OCI-LY7 (cell line): Measurements from ENCODE around the gene TRIM25. TPM values are rescaled to one million over a fixed set of nuclear protein-coding genes. Genes with fewer than 3 reads are reported as not detected.

Experiments used
- BruUV-seq: library from RNA; stranded (reverse); fragments of 400-500 nt; replicated peaks from 2 replicates; lab custom pipeline; 2021; lab: Mats Ljungman, UMichigan
- CTCF ChIA-PET: fragments of 300-600 bp; sonication (Branson Sonifier 250); formaldehyde crosslinking; loops from one replicate; lab custom pipeline; 2022; ENCODE audit warnings: antibody characterized with exemption; ENCODE audit not compliant: unreplicated experiment; lab: Charles Lee
- POLR2A ChIA-PET: fragments of 300-600 bp; sonication (Branson Sonifier 250); formaldehyde crosslinking; loops from one replicate; lab custom pipeline; 2022; ENCODE audit warnings: antibody characterized with exemption; lab: Charles Lee
- DNase-seq: peaks from one replicate; pipeline ENCODE4 v3.0.0-alpha.2; 2015; ENCODE audit warnings: low spot score
- H2AFZ ChIP-seq: fragments of 200-600 bp; sonication (generic), shearing (Covaris generic); 2 replicates; pipeline ENCODE4 v1.6.1; 2014; ENCODE audit warnings: mild to moderate bottlenecking, antibody characterized with exemption, low read length, moderate library complexity
- H3K27ac ChIP-seq: fragments of 200-600 bp; sonication (generic); 2 replicates; pipeline ENCODE4 v1.5.1; 2014; ENCODE audit warnings: mixed run types, low read depth, mild to moderate bottlenecking, moderate library complexity, low read length, inconsistent platforms; ENCODE audit not compliant: poor library complexity, severe bottlenecking
- H3K36me3 ChIP-seq: fragments of 200-600 bp; sonication (generic); 2 replicates; pipeline ENCODE4 v1.6.1; 2014; ENCODE audit warnings: mild to moderate bottlenecking, antibody characterized with exemption, low read length, moderate library complexity, mixed read lengths; ENCODE audit not compliant: insufficient read depth
- H3K4me1 ChIP-seq: fragments of 200-600 bp; sonication (generic); 2 replicates; pipeline ENCODE4 v1.5.1; 2014; ENCODE audit warnings: mild to moderate bottlenecking, low read length; ENCODE audit not compliant: insufficient read depth, poor library complexity, severe bottlenecking
- H3K4me2 ChIP-seq: fragments of 200-600 bp; sonication (generic); 2 replicates; pipeline ENCODE4 v1.6.1; 2014; ENCODE audit warnings: mild to moderate bottlenecking, low read length
- H3K4me3 ChIP-seq: fragments of 200-600 bp; sonication (generic); 2 replicates; pipeline ENCODE4 v1.5.1; 2014; ENCODE audit warnings: mild to moderate bottlenecking, low read depth, low read length; ENCODE audit not compliant: poor library complexity, severe bottlenecking
- H3K79me2 ChIP-seq: fragments of 200-600 bp; sonication (generic); 2 replicates; pipeline ENCODE4 v1.6.1; 2016; ENCODE audit warnings: low read depth, mild to moderate bottlenecking, low read length, moderate library complexity, mixed read lengths; ENCODE audit not compliant: insufficient read depth
- H3K9me2 ChIP-seq: fragments of 200-600 bp; sonication (generic); 2 replicates; pipeline ENCODE4 v1.6.1; 2016; ENCODE audit warnings: mild to moderate bottlenecking, low read length, mixed read lengths; ENCODE audit not compliant: insufficient read depth
- H3K9me3 ChIP-seq: fragments of 200-600 bp; sonication (generic); 2 replicates; pipeline ENCODE4 v1.6.1; 2014; ENCODE audit warnings: mild to moderate bottlenecking, mixed run types, low read length, mixed read lengths
- H4K20me1 ChIP-seq: fragments of 200-600 bp; sonication (generic); 2 replicates; pipeline ENCODE4 v1.6.1; 2014; ENCODE audit warnings: mild to moderate bottlenecking, antibody characterized with exemption, low read length, moderate library complexity, mixed read lengths; ENCODE audit not compliant: insufficient read depth
- CTCF ChIP-seq: fragments of 200-600 bp; sonication (generic); conservative IDR thresholded peaks from 2 replicates; pipeline ENCODE4 v1.5.1; 2014; ENCODE audit warnings: mild to moderate bottlenecking, antibody characterized with exemption, low read length, moderate library complexity, mixed read lengths
- EZH2phosphoT487 ChIP-seq: fragments of 200-600 bp; sonication (generic); IDR thresholded peaks from 2 replicates; pipeline ENCODE4 v1.6.1; 2018; ENCODE audit warnings: low read depth, borderline replicate concordance, mild to moderate bottlenecking, mixed run types, antibody characterized with exemption, low read length, moderate library complexity, mixed read lengths
- intact Hi-C: fragments of 100-400 bp; cut with micrococcal nuclease; formaldehyde crosslinking; loops from one replicate; pipeline ENCODE4 v1.10.0; 2022; ENCODE audit not compliant: unreplicated experiment
- total RNA-seq, 2 experiments: library from RNA; depleted of rRNA in 1 of 2; stranded (reverse); fragments of >200 nt in 1 of 2; shearing (Covaris generic) in 1 of 2; gene quantifications; 2 replicates each; pipeline ENCODE4 v1.2.3, GENCODE V29; 2014 to 2022

The TRIM25 gene
- total RNA-seq, 2 experiments from 2014 or later, result 7.8 to 14.2 TPM

GRCh38 chr17:56866076-56866475 lies 47.8 kb downstream of the TRIM25 start:
- no peaks in the 10 kb centered on the region for H3K9me2 ChIP-seq
- ChIA-PET CTCF (no interaction called here), POLR2A (interaction anchor here (0.6 kb wide), 1 partner anchor 60 kb away, joined by 3 read pairs; no protein-coding TSS in a partner anchor)
- H3K27ac ChIP-seq, result no peak overlapping the region
- H3K36me3 ChIP-seq, result peaks cover 30% of the 10 kb centered on the region
- no peak for DNase-seq
- BruUV-seq, result no TSS peak
- H3K79me2 ChIP-seq, result no peaks in the 10 kb centered on the region
- no peak for TF ChIP-seq CTCF
- TF ChIP-seq EZH2phosphoT487, result no peak
- H4K20me1 ChIP-seq, result no peaks in the 10 kb centered on the region
- no peaks in the 10 kb centered on the region for H3K9me3 ChIP-seq
- H2AFZ ChIP-seq, result no peak overlapping the region
- H3K4me3 ChIP-seq, result no peak overlapping the region
- no peaks in the 10 kb centered on the region for H3K4me1 ChIP-seq
- H3K4me2 ChIP-seq, result no peak overlapping the region
- intact Hi-C loops, result no loop called here

DNA sequence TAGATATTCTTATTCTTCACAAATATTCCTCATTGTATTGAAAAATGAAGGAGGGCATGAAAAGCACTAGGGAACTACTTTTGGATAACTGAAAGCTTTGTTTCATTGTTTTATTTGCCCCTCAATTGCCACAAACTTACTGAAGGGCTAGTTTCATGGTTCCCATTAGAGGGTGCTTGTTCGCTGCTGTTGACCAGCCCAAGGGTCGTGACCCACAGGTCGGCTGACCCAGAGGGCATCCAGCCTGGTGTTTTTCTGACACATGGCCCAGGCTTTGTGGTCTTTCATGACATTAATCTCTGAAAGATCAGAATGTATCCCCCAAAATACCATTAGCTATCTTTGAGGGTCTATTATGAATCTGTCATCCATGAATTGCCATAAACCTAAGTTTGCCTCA lies 49.9 kb downstream of the TRIM25 start:
- Histone ChIP-seq H3K9me2 (no peaks in the 10 kb centered on the region), H4K20me1 (no peaks in the 10 kb centered on the region), H3K4me1 (peaks cover 9% of the 10 kb centered on the region), H3K4me2 (no peak overlapping the region), H3K27ac (no peak overlapping the region), H2AFZ (no peak overlapping the region), H3K79me2 (no peaks in the 10 kb centered on the region), H3K9me3 (no peaks in the 10 kb centered on the region), H3K36me3 (peaks cover 45% of the 10 kb centered on the region), H3K4me3 (no peak overlapping the region)
- BruUV-seq, result no TSS peak
- DNase-seq, result no peak
- no peak for TF ChIP-seq EZH2phosphoT487
- TF ChIP-seq CTCF, result no peak
- POLR2A ChIA-PET, result interaction anchor here (0.5 to 1.1 kb wide), 4 partner anchors 13 to 1379 kb away, joined by 3 to 5 read pairs (median 4); no protein-coding TSS in a partner anchor
- intact Hi-C loops, result no loop called here
- CTCF ChIA-PET, result no interaction called here

DNA sequence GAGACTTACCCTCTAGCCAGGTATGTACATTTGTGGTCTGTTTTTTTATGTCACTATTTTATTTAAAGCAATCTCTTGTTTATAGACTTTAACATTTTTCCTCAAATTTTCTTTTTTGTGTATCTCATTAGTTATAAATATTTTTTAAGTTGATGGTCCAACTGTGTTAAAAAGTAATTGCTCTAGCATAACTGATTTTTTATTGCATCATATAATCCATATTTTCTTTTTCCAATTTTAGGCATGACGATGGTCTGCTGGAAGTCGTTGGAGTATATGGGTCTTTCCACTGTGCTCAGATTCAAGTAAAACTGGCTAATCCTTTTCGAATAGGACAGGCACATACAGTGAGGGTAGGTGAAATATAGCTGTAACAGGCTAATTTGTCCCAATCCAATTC lies 52.0 kb downstream of the TRIM25 start:
- no peak overlapping the region for H2AFZ ChIP-seq
- H3K4me1 ChIP-seq, result peaks cover 9% of the 10 kb centered on the region
- H3K9me3 ChIP-seq, result no peaks in the 10 kb centered on the region
- no peak overlapping the region for H3K27ac ChIP-seq
- ChIA-PET POLR2A (interaction anchor here (0.6 to 0.7 kb wide), 2 partner anchors 10 to 48 kb away, joined by 3 read pairs; no protein-coding TSS in a partner anchor), CTCF (no interaction called here)
- TF ChIP-seq EZH2phosphoT487 (no peak), CTCF (no peak)
- H3K79me2 ChIP-seq, result no peaks in the 10 kb centered on the region
- no peak overlapping the region for H3K4me2 ChIP-seq
- H3K9me2 ChIP-seq, result no peaks in the 10 kb centered on the region
- no peak overlapping the region for H3K4me3 ChIP-seq
- H3K36me3 ChIP-seq, result peaks cover 58% of the 10 kb centered on the region
- intact Hi-C loops, result no loop called here
- DNase-seq, result no peak
- no TSS peak for BruUV-seq
- H4K20me1 ChIP-seq, result no peaks in the 10 kb centered on the region
